ENCODE measurements around the gene RPTOR.

DNA sequence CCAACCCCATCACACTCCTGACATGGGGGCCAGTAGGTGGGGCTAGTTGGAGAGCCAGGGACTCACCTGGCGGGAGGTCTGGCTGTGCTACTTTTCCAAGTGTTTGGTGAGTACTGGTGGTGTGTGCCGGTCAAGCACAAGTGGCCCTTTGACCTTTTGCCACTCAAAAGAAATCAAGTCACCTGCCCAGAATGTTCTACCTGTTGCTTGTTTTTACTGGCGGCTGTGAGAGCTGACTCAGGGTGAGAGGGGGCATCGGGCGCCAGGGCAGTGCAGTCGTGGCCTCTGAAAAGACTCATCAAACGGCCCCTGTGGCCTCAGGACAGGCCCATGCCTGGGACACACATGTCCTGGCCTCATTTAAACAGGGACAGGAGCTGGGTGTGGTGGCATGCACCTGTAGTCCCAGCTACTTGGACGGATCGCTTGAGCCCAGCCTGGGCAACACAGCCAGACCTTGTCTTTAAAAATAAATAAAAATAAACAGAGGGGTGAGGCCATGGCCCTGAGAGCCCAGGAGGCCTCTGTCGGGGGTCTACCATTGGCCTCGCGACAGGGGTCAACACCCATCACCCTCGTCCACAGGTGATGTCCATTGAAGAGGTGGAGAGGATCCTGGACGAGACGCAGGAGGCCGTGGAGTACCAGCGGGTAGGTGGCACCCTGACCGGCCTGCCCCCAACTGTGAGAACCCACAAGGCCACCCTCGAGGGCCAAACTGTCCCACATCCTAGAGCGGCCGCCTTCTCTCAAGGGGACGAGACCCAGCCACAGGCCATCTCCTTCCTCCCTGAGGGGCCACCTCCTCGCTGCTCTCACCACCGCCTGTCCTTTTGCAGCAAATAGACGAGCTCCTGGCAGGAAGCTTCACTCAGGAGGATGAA is 452.0 kb downstream of the RPTOR start:
- TF ChIP-seq, protein P1, sequence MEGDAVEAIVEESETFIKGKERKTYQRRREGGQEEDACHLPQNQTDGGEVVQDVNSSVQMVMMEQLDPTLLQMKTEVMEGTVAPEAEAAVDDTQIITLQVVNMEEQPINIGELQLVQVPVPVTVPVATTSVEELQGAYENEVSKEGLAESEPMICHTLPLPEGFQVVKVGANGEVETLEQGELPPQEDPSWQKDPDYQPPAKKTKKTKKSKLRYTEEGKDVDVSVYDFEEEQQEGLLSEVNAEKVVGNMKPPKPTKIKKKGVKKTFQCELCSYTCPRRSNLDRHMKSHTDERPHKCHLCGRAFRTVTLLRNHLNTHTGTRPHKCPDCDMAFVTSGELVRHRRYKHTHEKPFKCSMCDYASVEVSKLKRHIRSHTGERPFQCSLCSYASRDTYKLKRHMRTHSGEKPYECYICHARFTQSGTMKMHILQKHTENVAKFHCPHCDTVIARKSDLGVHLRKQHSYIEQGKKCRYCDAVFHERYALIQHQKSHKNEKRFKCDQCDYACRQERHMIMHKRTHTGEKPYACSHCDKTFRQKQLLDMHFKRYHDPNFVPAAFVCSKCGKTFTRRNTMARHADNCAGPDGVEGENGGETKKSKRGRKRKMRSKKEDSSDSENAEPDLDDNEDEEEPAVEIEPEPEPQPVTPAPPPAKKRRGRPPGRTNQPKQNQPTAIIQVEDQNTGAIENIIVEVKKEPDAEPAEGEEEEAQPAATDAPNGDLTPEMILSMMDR (conservative IDR thresholded peaks at IDR 0.05; ENCODE audit: low read length) = 0 out of 2 replicates have a peak, but pooled peaks have one; percentile 6
- no peak for TF ChIP-seq EZH2phosphoT487 (IDR thresholded peaks at IDR 0.05; ENCODE audit: borderline replicate concordance, low read depth, low read length)

Data from OCI-LY7 (cell line).